Mucosa of gallbladder (tissue), 1 donor: ENCODE results near the gene KCNAB3. TPM values are rescaled to one million over a fixed set of nuclear protein-coding genes. Genes with fewer than 3 reads are reported as not detected.
"Not testable (repeated sequence)": the region's sequence is repeated elsewhere in the genome, so short reads cannot be mapped to it uniquely, and the experiment has no call there.

ENCODE experiments used
- DNase-seq: peaks from one replicate; pipeline ENCODE4 v3.0.0-alpha.2; 2020; ENCODE audit warnings: low spot score
- total RNA-seq: library from RNA; stranded (reverse); gene quantifications from one replicate; pipeline ENCODE4 v1.2.1, GENCODE V29; 2021
- donor health status: DM: no; HTN: no; CAD: no.

KCNAB3 gene
- total RNA-seq = 2.5 TPM

GRCh38 chr17:7929158-7930023 is at the start of gene KCNAB3:
TSS of gene KCNAB3 (minus strand) at chr17:7929856. CDS start at chr17:7929435, 421 bp downstream.
- peak; percentile 40 for DNase-seq

DNA sequence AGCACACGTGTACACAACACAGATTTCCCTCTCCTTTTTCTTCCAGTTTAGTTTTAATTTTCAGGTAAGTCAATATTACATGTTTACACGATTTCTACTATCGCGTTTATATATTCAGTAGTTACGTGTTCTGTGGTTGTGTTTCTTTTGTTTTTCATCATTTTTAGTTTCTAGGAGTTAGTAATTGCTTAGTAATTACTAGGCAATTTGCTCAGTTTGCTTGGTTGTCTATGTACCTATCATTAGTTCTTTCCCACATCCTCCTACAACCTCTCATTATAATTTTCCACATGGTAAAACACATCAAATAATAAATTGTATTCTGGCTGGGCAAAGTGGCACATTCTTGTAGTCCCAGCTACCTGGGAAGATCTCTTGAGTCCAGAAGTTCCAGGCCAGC is 48.1 kb upstream of the KCNAB3 start:
- no peak for DNase-seq

DNA sequence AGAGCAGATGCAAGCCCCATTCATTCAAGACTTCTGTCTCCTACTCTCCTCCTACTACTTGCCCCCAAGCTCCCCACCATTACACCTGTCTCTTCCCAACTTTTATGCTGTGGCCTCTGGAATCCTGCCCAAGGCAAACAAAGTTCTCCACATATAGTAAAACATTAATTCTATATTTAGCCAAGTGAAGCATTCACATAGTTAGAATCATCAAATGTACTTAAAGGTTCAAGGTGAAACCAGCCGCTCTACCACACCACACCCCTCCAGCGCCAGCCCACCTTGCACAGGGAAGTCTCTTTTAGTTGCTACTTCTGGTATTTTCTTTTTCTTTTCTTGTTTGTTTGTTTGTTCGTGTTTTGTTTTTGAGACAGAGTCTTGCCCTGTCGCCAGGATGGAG is 47.4 kb upstream of the KCNAB3 start:
- no peak for DNase-seq

DNA sequence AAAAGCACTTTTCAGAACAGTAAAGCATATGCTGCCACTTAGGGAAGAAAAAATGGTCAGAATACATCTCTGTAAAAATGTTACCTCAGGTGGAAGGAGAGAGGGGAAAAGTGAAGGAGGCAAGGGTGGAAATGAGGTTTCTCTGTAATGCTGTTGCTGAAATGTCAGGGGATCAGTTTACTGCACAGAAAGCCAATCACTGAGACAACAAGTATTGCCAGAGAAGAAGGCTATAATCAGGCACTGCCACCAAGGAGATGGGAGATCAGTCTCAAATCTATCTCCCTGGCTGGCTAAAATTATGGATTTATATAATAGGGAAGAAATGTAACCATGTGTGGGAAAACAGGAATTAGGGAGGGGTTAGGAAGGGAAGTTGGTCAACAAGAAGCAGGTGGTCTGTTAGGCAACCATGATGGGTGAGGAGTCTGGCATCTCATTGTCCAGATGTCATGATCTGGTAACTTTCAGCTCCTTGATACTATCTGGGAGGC is 45.0 kb upstream of the KCNAB3 start:
- DNase-seq = no peak

- no peak for DNase-seq
These were observed 42.6 kb upstream of the KCNAB3 start for GRCh38 chr17:7972131-7972785.

DNA sequence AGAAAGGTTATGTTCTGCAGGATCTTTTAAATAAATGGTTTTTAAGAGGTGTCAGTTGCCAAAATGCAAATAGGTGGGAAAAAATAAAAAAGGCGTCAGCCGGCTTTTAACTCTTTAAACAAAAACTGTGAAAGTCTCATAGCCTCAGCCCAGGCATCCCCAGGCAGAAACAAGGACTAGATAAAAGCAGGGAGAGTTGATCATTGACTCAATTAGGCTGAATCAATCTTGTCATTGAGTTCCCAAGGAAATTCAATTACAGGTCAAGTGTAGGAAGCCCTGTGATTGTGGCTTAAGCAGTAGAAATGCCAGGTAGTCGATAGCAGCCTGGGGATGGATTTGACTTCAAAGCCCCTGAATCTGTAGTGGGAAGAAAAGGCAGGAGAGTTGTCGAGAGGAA is 42.0 kb upstream of the KCNAB3 start:
- DNase-seq = no peak

GRCh38 chr17:7969433-7969832 is 39.8 kb upstream of the KCNAB3 start:
- DNase-seq = no peak

DNA sequence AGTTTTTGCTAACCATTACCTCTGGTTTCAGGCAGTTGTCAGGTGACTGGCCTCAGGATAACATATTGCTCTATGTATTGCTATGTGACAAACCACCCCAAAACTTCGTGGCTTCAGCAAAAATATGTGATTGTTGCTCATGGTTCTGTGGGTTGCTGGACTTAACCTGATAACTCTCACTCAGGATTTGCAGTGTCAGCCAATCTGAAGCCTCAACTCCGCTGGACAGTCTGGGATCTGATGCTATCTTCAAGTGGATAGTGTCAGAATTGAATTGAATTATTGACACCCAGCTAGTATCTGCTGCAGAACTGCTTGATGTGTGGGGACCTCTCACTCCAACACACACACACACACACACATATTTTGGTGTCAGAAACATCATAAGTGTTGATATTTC is 38.1 kb upstream of the KCNAB3 start:
- no peak for DNase-seq

DNA sequence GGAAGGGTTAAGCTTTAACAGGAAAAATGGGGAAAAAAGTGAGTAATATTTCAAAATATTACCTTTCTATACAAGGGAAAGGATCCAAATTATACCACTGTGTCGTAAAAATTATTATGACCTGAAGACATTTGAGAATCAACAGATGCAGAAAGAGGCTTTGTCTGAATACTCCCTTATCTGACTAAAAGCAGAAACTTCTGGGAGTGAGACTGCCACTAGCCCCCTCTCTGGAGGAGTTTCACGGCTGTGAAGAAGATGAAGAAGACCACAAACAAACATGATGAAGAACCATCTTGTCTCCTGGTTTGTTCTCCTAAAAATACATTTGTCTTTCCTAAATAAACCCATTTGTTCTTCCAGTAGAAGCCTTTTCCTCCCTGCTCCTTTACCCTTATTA is 31.8 kb upstream of the KCNAB3 start:
- no peak for DNase-seq

DNA sequence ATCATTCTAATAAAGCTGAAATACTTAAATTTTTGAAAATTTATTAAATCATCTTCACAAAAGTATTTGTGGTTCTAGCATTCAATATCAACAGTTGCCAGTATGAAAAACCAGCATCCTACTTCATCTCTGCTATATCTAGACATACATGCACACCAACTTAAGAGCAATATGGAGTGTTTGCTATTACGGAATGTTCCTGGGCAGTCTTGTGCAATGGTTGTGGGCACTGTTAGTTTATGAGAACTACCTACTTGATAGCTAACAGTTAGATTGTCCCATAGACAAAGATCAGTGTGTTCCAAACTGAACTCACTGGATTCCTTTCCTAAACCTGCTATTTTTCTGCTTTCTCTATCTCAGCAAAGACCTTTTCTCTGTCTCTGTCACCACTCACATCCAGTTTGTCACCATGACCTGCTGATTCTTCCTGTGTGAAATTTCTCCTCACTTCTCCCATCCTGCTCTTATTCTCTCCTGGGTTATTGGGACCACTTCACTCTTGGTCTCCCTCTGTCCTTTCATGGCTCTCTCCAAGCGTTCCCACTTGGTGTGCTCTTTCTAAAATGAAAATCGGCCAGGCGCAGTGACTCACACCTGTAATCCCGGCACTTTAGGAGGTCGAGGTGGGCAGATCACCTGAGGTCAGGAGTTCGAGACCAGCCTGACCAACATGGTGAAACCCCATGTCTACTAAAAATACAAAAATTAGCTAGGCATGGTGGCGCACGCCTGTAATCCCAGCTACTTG is 30.0 kb upstream of the KCNAB3 start:
- no peak for DNase-seq

DNA sequence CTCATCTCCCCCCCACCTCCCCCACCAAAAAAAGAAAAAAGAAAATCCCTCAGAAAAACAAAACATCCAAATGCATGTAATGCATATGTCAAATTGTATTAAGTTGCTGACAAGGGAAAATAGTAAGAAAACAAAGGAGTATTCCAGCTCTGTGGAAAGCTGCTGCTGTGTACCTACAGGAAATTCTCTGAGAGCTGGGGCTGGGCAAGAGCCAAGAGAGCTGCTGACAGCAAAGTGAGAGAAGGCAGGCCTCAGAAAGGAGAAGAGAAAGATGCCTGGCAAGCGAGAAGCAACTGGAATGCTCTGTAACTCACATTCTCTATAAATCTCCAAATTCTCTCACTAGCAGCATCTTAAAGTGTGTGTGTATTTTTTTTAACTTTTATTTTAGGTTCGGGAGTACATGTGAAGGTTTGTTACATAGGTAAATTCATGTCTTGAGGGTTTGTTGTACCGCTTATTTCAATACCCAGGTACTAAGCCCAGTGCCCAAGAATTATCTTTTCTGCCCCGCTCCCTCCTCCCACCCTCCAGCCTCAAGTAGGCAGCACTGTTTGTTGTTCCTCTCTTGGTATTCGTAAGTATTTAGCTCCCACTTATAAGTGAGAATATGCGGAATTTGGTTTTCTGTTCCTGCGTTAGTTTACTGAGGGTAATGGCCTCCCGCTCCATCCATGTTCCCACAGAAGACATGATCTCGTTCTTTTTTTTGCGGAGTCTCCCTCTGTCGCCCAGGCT is 26.7 kb upstream of the KCNAB3 start:
- DNase-seq = peak; percentile 68

- no peak for DNase-seq
These were observed 26.0 kb upstream of the KCNAB3 start for GRCh38 chr17:7955414-7956227.

DNA sequence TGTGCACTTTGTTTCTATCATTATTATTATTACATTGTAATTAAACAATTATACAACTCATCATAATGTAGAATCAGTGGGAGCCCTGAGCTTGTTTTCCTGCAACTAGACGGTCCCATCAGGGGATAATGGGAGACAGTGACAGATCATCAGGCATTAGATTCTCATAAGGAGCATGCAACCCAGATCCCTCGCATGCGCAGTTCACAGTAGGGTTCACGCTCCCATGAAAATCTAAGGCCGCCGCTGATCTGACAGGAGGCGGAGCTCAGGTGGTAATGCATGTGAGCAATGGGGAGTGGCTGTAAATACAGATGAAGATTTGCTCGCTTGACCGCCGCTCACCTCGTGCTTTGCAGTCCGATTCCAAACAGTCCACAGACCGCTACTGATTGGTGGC is 23.6 kb upstream of the KCNAB3 start:
- DNase-seq = not testable (repeated sequence)

DNA sequence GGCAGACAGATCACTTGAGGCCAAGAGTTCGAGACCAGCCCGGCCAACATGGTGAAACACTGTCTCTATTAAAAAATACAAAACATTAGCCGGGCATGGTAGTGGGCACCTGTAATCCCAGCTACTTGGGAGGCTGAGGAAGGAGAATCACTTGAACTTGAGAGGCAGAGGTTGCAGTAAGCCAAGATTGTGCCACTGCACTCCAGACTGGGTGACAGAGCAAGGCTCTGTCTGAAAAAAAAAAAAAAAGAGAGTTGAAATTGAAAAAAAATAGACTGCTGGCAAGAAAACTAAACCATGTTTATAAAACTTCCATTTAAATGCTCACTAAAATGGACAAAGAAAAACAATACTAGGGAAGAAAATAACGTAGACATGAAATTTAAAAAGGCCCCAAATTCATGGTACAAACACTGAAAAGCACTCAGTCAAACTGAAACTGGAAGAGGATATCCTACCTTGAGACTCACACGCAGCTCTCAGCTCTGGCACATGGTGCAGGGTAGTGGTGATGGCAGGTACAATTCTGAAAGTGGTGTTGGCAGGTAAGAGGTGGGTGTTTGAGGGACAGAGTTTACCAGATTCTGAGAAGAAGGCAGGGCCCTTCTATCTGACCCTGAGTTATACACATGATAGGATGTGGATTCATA is 21.6 kb upstream of the KCNAB3 start:
- DNase-seq = no peak

DNA sequence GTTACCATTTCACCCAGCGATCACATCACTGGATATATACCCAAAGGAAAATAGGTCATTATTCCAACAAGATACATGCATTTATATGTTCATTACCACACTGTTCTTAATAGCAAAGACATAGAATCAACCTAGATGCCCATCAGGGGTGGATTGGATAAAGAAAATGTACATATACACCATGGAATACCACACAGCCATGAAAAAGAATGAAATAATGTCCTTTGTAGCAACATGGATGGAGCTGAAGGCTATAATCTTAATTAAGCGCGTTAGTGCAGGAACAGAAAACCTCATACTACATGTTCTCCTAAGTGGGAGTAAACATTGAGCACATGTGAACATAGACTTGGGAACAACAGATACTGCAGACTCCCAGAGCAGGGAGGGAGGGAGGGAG is 20.9 kb upstream of the KCNAB3 start:
- no peak for DNase-seq

- DNase-seq = no peak
These were observed 18.0 kb upstream of the KCNAB3 start for GRCh38 chr17:7947651-7948050.

DNA sequence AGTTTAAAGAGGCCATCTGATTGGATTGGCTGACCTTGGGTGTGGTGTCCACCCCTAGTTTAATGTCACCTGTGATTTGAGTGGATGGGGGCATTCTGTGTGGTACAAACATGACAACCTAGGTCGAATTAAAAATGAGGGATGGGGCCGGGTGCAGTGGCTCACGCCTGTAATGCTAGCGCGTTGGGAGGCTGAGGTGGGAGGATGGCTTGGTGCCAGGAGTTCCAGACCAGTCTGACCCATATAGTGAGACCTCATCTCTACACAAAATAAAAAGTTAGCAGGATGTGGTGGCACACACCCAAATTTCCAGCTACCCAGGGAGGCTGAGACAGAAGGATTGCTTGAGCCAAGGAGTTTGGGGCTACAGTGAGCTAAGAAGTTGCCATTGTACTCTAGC is 16.8 kb upstream of the KCNAB3 start:
- no peak for DNase-seq

DNA sequence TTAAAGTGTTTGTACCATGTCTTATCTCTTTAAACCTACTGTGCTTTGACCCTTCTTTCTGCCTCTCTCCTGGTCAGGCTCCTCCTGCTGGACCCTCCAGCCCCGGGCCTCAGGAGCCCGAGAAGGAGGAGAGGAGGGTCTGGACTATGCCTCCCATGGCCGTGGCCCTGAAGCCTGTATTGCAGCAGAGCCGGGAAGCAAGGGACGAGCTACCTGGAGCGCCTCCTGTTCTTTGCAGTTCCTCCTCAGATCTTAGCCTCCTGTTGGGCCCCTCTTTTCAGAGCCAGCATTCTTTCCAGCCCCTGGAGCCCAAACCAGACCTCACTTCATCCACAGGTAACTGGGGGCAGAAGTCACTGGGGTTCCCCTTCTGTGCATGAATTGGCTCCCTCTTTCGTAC is 16.0 kb upstream of the KCNAB3 start:
- no peak for DNase-seq

DNA sequence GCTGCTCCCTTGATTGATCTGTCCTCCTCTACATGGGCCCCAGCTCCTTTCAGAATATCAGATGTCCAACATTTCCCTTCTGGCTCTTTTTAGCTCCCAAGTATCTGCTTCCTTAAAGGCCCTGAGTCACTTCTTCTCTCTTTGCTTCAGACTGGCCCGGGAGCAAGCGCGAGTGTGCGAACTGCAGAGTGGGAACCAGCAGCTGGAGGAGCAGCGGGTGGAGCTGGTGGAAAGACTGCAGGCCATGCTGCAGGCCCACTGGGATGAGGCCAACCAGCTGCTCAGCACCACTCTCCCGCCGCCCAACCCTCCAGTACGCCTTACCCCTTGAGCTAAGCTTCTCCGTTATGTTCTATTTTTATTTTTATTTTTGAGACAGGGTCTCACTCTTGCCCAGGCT is 14.7 kb upstream of the KCNAB3 start:
- no peak for DNase-seq

DNA sequence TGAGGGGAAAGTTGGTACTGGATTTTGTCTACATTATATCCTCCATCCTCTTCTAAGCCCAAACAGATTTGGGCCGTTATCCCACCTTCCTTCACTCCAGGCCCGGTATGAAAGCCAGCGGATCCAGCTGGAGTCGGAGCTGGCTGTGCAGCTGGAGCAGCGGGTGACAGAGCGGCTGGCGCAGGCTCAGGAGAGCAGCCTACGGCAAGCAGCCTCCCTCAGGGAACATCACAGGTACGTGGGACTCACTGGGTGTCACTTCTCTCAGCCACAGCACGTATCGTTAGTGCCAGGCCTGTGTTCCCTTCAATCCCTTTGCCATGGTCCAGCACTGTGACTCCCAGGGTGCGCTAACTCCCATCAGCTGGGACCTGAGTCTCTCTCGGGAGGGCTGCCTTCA is 13.6 kb upstream of the KCNAB3 start:
- no peak for DNase-seq
